Activated CD8-positive, alpha-beta memory T cell treated with anti-CD3 and anti-CD28 coated beads for 36 hours (primary cell): ENCODE data around the gene DAB2IP. TPM values are rescaled to one million over a fixed set of nuclear protein-coding genes. Genes with fewer than 3 reads are reported as not detected.

Experiments
- CTCF ChIA-PET: fragments of 350-600 bp; sonication (Branson Sonifier 250); formaldehyde crosslinking; loops from one replicate; lab custom pipeline; 2021; ENCODE audit warnings: antibody characterized with exemption; lab: Charles Lee
- POLR2A ChIA-PET: fragments of 350-600 bp; sonication (Branson Sonifier 250); formaldehyde crosslinking; loops from one replicate; lab custom pipeline; 2021; ENCODE audit warnings: antibody characterized with exemption; lab: Charles Lee
- total RNA-seq, 2 experiments: library from RNA; stranded (reverse); gene quantifications; one replicate each; pipeline ENCODE4 v1.2.3, GENCODE V29; 2021

DAB2IP gene
- total RNA-seq, 2 experiments from 2014 or later, result 0.08 to 0.38 TPM

GRCh38 chr9:121708768-121709488 is 57.5 kb downstream of the DAB2IP start:
- POLR2A ChIA-PET, result no interaction called here
- CTCF ChIA-PET, result interaction anchor here (1.5 kb wide), 1 partner anchor 22 kb away, joined by 3 read pairs; no protein-coding TSS in a partner anchor

- ChIA-PET CTCF (interaction anchor here (1.5 kb wide), 1 partner anchor 23 kb away, joined by 3 read pairs; no protein-coding TSS in a partner anchor), POLR2A (no interaction called here)
Observed at GRCh38 chr9:121709798-121710197, 58.4 kb downstream of the DAB2IP start.

GRCh38 chr9:121711281-121711680 is 59.8 kb downstream of the DAB2IP start:
- ChIA-PET CTCF (no interaction called here), POLR2A (no interaction called here)

GRCh38 chr9:121711797-121712196 is 60.4 kb downstream of the DAB2IP start:
- ChIA-PET POLR2A (no interaction called here), CTCF (no interaction called here)

GRCh38 chr9:121713400-121714070 is 62.1 kb downstream of the DAB2IP start:
- ChIA-PET POLR2A (no interaction called here), CTCF (no interaction called here)

- ChIA-PET CTCF (interaction anchor here (0.7 kb wide), 1 partner anchor 810 kb away, joined by 3 read pairs; no protein-coding TSS in a partner anchor), POLR2A (no interaction called here)
Observed at GRCh38 chr9:121714075-121714705, 62.8 kb downstream of the DAB2IP start.

- ChIA-PET CTCF (no interaction called here), POLR2A (no interaction called here)
Observed at GRCh38 chr9:121714873-121715272, 63.4 kb downstream of the DAB2IP start.

GRCh38 chr9:121717141-121717991 is 65.9 kb downstream of the DAB2IP start:
- ChIA-PET CTCF (no interaction called here), POLR2A (no interaction called here)

- POLR2A ChIA-PET, result no interaction called here
Observed at GRCh38 chr9:121718084-121718483, 66.7 kb downstream of the DAB2IP start.

GRCh38 chr9:121718501-121718900 is 67.1 kb downstream of the DAB2IP start:
- ChIA-PET POLR2A (no interaction called here), CTCF (no interaction called here)

More at GRCh38 chr9:121718084-121718483, 66.7 kb downstream of the DAB2IP start:
- CTCF ChIA-PET, result no interaction called here

- POLR2A ChIA-PET, result no interaction called here
- CTCF ChIA-PET, result interaction anchor here (1.1 kb wide), 1 partner anchor 33 kb away, joined by 3 read pairs; no protein-coding TSS in a partner anchor
Observed at GRCh38 chr9:121720311-121721057, 69.0 kb downstream of the DAB2IP start.

- ChIA-PET CTCF (interaction anchor here (1.1 kb wide), 1 partner anchor 34 kb away, joined by 3 read pairs; no protein-coding TSS in a partner anchor), POLR2A (no interaction called here)
Observed at GRCh38 chr9:121721058-121721350, 69.6 kb downstream of the DAB2IP start.

- ChIA-PET CTCF (no interaction called here), POLR2A (no interaction called here)
Observed at GRCh38 chr9:121721770-121722169, 70.3 kb downstream of the DAB2IP start.

- CTCF ChIA-PET, result no interaction called here
Observed at GRCh38 chr9:121725008-121725775, 73.8 kb downstream of the DAB2IP start.

GRCh38 chr9:121727295-121728020 is 76.0 kb downstream of the DAB2IP start:
- CTCF ChIA-PET, result no interaction called here

More at GRCh38 chr9:121725008-121725775, 73.8 kb downstream of the DAB2IP start:
- POLR2A ChIA-PET, result no interaction called here

GRCh38 chr9:121728916-121729315 is 77.5 kb downstream of the DAB2IP start:
- ChIA-PET POLR2A (no interaction called here), CTCF (no interaction called here)

More at GRCh38 chr9:121727295-121728020, 76.0 kb downstream of the DAB2IP start:
- POLR2A ChIA-PET, result no interaction called here

- ChIA-PET POLR2A (no interaction called here), CTCF (no interaction called here)
Observed at GRCh38 chr9:121729769-121730562, 78.5 kb downstream of the DAB2IP start.
